Nucleus accumbens (tissue), 56 donors: ENCODE measurements around the gene ANKDD1A.

Source experiments
- DNase-seq, 56 donors: peaks; one replicate each; lab custom pipeline; 2025; lab: John Stamatoyannopoulos, UW

ANKDD1A gene

GRCh38 chr15:64917211-64917610, 5.5 kb downstream of the ANKDD1A start:
- peak in 1 of 56 donors; percentile 5 for DNase-seq

GRCh38 chr15:64919721-64920120, 8.0 kb downstream of the ANKDD1A start:
- DNase-seq = no peak

GRCh38 chr15:64921711-64922110, 10.0 kb downstream of the ANKDD1A start:
- DNase-seq = no peak

GRCh38 chr15:64923546-64923945, 11.8 kb downstream of the ANKDD1A start:
- DNase-seq = no peak

GRCh38 chr15:64925335-64926330, 13.9 kb downstream of the ANKDD1A start:
- no peak for DNase-seq

GRCh38 chr15:64926661-64927060, 15.0 kb downstream of the ANKDD1A start:
- no peak for DNase-seq

- DNase-seq = no peak
Measured at GRCh38 chr15:64928626-64929220, 17.0 kb downstream of the ANKDD1A start.

- DNase-seq = no peak
Measured at GRCh38 chr15:64930019-64930652, 18.4 kb downstream of the ANKDD1A start.

GRCh38 chr15:64930778-64931371, 19.2 kb downstream of the ANKDD1A start:
- no peak for DNase-seq

GRCh38 chr15:64931381-64931780, 19.7 kb downstream of the ANKDD1A start:
- DNase-seq = no peak

GRCh38 chr15:64934023-64934422, 22.3 kb downstream of the ANKDD1A start:
- no peak for DNase-seq

- DNase-seq = no peak
Measured at GRCh38 chr15:64938192-64938591, 26.5 kb downstream of the ANKDD1A start.

GRCh38 chr15:64942356-64942755, 30.7 kb downstream of the ANKDD1A start:
- peak in 1 of 56 donors; percentile 7 for DNase-seq

- no peak for DNase-seq
Measured at GRCh38 chr15:64943512-64944225, 32.0 kb downstream of the ANKDD1A start.

GRCh38 chr15:64944961-64945360, 33.3 kb downstream of the ANKDD1A start:
- no peak for DNase-seq

- DNase-seq = no peak
Measured at GRCh38 chr15:64947211-64947610, 35.5 kb downstream of the ANKDD1A start.

- no peak for DNase-seq
Measured at GRCh38 chr15:64948916-64949315, 37.2 kb downstream of the ANKDD1A start.

- DNase-seq = no peak
Measured at GRCh38 chr15:64949383-64950186, 37.9 kb downstream of the ANKDD1A start.

GRCh38 chr15:64950888-64951287, 39.2 kb downstream of the ANKDD1A start:
- DNase-seq = no peak
